Neural crest cell (in vitro differentiated cells): ENCODE results near the gene CCDC183. TPM values are rescaled to one million over a fixed set of nuclear protein-coding genes. Genes with fewer than 3 reads are reported as not detected.
"Not testable (repeated sequence)": the region's sequence is repeated elsewhere in the genome, so short reads cannot be mapped to it uniquely, and the experiment has no call there.

Source experiments
- DNase-seq: peaks from one replicate; pipeline ENCODE4 v3.0.0; 2021; ENCODE audit warnings: low read depth, mixed read lengths, low spot score
- H3K27ac Mint-ChIP-seq: one replicate; pipeline ENCODE4 v1.8.0; 2021; ENCODE audit warnings: mild to moderate bottlenecking, mixed read lengths; ENCODE audit not compliant: unreplicated experiment
- H3K27me3 Mint-ChIP-seq: 2 replicates; pipeline ENCODE4 v1.8.0; 2021; ENCODE audit warnings: low read depth, mild to moderate bottlenecking, mixed read lengths
- H3K36me3 Mint-ChIP-seq: 2 replicates; pipeline ENCODE4 v1.8.0; 2021; ENCODE audit warnings: low read depth, mild to moderate bottlenecking, mixed read lengths
- H3K4me1 Mint-ChIP-seq: 2 replicates; pipeline ENCODE4 v1.8.0; 2021; ENCODE audit warnings: mixed read lengths
- H3K4me3 Mint-ChIP-seq: one replicate; pipeline ENCODE4 v1.8.0; 2021; ENCODE audit warnings: mild to moderate bottlenecking, mixed read lengths
- H3K9me3 Mint-ChIP-seq: 2 replicates; pipeline ENCODE4 v1.8.0; 2021; ENCODE audit warnings: mixed read lengths
- CTCF ChIP-seq: fragments of 200-600 bp; sonication (generic); conservative IDR thresholded peaks from 2 replicates; pipeline ENCODE4 v1.5.0; 2021; ENCODE audit warnings: antibody characterized with exemption, mild to moderate bottlenecking
- total RNA-seq: library from RNA; stranded (reverse); gene quantifications from 2 replicates; pipeline ENCODE4 v1.2.1, GENCODE V29; 2021

Gene CCDC183
- total RNA-seq, 1 donor from 2014 or later = 1.4 TPM

DNA sequence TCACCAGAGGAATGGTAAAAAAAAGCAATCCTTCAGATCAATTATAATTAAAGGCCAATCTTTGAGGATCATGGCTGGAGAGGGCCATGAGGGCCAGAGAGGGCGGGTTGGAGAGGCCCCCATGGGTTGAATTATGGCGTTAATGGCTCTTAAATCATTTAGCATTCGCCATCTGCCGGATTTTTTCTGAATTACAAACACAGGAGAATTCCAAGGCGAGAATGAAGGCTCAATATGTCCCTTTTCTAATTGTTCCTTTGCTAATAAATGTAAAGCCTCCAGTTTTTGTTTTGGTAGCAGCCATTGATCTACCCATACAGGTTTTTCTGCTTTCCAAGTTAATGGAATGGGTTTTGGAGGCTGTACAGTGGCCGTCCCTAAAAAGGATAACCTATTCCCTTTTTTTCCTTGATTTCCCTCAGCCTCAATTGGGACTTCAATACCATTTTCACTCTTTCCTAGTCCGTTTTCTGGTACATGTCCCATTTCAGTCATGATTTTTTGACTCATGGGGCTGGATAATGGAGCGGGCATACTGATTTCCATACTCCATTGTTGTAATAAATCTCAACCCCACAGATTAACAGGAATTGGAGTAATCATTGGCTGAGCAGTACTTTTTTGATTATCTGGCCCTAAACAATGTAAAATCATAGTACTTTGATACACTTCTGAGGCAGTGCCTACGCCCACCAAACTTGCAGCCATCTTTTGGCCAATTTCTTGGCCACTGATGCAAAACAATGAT is 11.7 kb upstream of the CCDC183 start:
- Mint-ChIP-seq H3K4me3 (no peak overlapping the region), H3K27ac (no peak overlapping the region), H3K9me3 (no peaks in the 10 kb centered on the region), H3K27me3 (peaks cover 27% of the 10 kb centered on the region), H3K4me1 (peaks cover 23% of the 10 kb centered on the region), H3K36me3 (no peaks in the 10 kb centered on the region)
- TF ChIP-seq CTCF = peak; percentile 66
- DNase-seq = no peak

DNA sequence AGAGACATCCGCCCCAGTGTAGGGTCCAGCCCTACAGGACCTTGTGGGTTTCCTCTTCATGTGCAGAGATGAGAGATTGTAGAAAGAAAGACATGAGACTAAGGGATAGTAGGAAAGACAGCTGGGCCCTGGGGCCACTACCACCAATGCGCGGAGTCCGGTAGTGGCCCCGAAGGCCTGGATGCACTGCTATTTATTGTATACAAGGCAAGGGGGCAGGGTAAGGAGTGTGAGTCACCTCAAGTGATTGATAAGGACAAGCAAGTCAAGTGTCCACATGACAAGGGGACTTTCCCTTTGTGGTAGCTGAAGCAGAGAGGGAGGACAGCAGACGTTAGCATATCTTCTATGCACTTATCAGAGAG is 11.2 kb upstream of the CCDC183 start:
- DNase-seq = no peak
- no peak overlapping the region for H3K4me3 Mint-ChIP-seq
- peaks cover 23% of the 10 kb centered on the region for H3K4me1 Mint-ChIP-seq
- no peak overlapping the region for H3K27ac Mint-ChIP-seq
- H3K9me3 Mint-ChIP-seq = no peaks in the 10 kb centered on the region
- TF ChIP-seq CTCF = no peak
- H3K36me3 Mint-ChIP-seq = no peaks in the 10 kb centered on the region
- peaks cover 22% of the 10 kb centered on the region for H3K27me3 Mint-ChIP-seq

DNA sequence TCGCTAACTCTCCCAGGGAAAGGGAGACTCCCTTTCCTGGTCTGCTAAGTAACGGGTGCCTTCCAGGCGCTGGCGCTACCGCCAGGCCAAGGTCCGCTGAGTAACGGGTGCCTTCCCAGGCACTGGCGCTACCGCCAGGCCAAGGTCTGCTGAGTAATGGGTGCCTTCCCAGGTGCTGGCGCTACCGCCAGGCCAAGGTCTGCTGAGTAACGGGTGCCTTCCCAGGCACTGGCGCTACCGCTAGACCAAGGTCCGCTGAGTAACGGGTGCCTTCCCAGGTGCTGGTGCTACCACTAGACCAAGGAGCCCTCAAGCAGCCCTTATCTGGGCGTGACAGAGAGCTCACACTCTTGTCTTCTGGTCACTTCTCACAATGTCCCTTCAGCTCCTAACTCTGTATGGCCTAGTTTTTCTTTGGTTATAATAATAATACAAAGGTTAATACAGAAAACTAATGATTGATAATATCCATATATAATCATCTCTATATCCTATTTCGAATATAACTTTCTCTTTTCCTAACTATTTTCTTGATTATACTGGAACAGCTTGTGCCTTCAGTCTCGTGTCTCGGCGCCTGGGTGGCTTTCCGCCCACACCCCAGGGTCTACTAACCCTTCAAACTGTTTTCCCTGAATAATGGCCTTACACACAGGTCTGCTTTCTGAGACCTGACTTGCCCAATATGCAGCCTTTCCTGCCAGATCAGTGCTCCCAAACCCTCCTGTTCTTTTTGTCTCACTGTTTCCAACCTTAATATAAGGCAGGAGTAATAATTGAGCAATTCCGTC is 10.4 kb upstream of the CCDC183 start:
- not testable (repeated sequence) for H3K9me3 Mint-ChIP-seq, H3K4me3 Mint-ChIP-seq, H3K36me3 Mint-ChIP-seq, DNase-seq, H3K27ac Mint-ChIP-seq
- peaks cover 15% of the 10 kb centered on the region for H3K27me3 Mint-ChIP-seq
- H3K4me1 Mint-ChIP-seq = peaks cover 29% of the 10 kb centered on the region

DNA sequence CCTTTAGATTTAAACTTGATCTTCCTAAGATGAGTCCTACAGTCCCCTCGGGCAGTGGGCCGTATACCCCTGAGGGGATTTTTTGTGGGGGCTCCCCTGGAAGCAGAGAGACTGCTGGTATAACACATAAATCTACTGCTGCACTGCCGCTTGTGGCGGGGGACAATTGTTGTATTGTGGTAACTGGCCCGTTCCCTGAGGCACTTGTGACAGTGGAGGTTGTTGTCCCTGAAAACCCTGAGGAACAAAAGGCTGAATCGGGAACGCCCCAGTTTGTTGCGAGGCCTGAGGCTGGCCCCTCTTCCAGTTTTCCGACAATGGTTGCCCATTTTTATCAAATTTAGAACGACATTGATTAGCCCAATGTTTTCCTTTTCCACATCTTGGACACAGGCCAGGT is 9.7 kb upstream of the CCDC183 start:
- H3K27me3 Mint-ChIP-seq = peaks cover 9% of the 10 kb centered on the region
- DNase-seq = no peak
- H3K36me3 Mint-ChIP-seq = no peaks in the 10 kb centered on the region
- TF ChIP-seq CTCF = no peak
- no peak overlapping the region for H3K4me3 Mint-ChIP-seq
- H3K9me3 Mint-ChIP-seq = no peaks in the 10 kb centered on the region
- peaks cover 31% of the 10 kb centered on the region for H3K4me1 Mint-ChIP-seq
- no peak overlapping the region for H3K27ac Mint-ChIP-seq

GRCh38 chr9:136786983-136787382 is 9.2 kb upstream of the CCDC183 start:
- H3K4me3 Mint-ChIP-seq, H3K27ac Mint-ChIP-seq, DNase-seq, H3K9me3 Mint-ChIP-seq, H3K36me3 Mint-ChIP-seq, H3K27me3 Mint-ChIP-seq: not testable (repeated sequence)
- peaks cover 31% of the 10 kb centered on the region for H3K4me1 Mint-ChIP-seq

DNA sequence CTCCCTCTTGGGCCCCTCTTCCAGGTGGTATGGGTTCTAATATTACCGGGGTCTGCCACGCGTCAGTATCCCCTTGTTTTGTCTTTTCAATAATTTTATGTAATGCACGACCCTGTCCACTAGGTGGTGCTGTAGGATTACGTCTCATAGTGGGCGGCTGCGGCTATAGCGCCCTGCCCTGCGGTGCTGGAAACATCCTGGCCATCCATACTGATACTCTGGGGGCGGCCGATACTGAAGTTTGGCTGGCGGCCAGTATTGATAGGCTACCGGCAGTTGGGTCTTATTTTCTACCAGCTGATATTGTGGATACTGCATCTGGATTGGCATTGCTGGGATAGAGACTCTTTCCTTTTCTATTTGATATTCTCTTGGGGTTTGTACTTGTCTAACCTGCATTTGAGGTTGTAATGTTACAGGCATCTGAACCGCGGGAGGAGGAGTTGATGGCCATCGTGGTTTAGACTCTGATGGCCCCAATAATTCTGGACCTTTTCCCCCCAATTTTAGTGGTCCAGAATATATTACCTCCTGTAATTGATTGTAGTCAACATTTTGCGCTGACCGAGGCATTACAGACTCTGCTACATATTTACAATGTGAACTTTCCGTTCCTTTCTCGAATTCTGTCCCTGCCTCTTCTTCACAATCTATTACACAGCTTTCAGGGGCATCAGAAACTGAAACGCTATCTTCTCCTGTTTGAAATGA is 8.3 kb upstream of the CCDC183 start:
- no peaks in the 10 kb centered on the region for H3K36me3 Mint-ChIP-seq
- no peaks in the 10 kb centered on the region for H3K9me3 Mint-ChIP-seq
- DNase-seq = peak; percentile 75
- no peak overlapping the region for H3K27ac Mint-ChIP-seq
- H3K4me3 Mint-ChIP-seq = no peak overlapping the region
- H3K4me1 Mint-ChIP-seq = peaks cover 31% of the 10 kb centered on the region
- TF ChIP-seq CTCF = peak; percentile 95
- H3K27me3 Mint-ChIP-seq = peaks cover 2% of the 10 kb centered on the region

- H3K4me3 Mint-ChIP-seq, H3K27ac Mint-ChIP-seq, DNase-seq, H3K27me3 Mint-ChIP-seq, H3K9me3 Mint-ChIP-seq, H3K36me3 Mint-ChIP-seq: not testable (repeated sequence)
- peaks cover 36% of the 10 kb centered on the region for H3K4me1 Mint-ChIP-seq
Observed at GRCh38 chr9:136788644-136789522, 7.3 kb upstream of the CCDC183 start.
